ENCODE measurements around the gene SLC34A1.
A peak's percentile ranks its signal among the peaks of the same experiment; 100 is the strongest.

GRCh38 chr5:177351392-177352329 is 32.6 kb upstream of the SLC34A1 start, which contains the start of gene LMAN2:
- TF ChIP-seq CTCF (IDR thresholded peaks at IDR 0.05) = peak in 1 of 6 experiments; percentile 14
- peak in 3 of 4 donors; percentile 51 to 79 (median 59) for TF ChIP-seq POLR2A (IDR thresholded peaks at IDR 0.05)
- no peak for TF ChIP-seq EP300 (IDR thresholded peaks at IDR 0.05)
- TF ChIP-seq POLR2AphosphoS5 (IDR thresholded peaks at IDR 0.05) = peak; percentile 69 to 81

Measured in upper lobe of left lung (tissue), 4 donors.